ENCODE measurements around the gene RAP1GAP2. TPM values are rescaled to one million over a fixed set of nuclear protein-coding genes. Genes with fewer than 3 reads are reported as not detected.

Gene RAP1GAP2
- total RNA-seq, 2 donors from 2014 or later, result 22.4 to 32.9 TPM

DNA sequence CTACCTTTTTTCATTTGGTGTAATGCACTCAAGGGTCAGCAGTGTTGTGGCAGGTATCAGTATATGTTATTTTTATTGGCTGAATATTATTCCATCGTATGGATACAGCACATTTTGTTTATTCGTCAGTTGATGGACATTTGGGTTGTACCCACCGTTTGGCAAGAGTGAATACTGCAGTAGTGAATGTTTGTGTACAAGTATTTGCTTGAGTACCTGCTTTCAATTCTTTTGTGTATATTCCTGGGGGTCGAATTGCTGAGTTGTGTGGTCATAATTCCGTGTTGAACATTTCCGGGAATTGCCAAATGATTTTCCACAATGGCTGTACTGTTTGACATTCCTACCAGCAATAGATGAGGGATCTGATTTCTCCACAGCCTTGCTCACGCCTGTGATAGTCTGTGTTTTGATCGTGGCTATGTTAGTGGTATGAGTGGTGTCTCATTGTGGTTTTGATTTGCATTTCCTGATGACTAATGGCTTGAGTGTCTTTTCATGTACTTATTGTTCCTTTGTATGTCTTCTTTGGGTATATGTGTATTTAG is 158.7 kb downstream of the RAP1GAP2 start:
- no peak for DNase-seq (ENCODE audit: low spot score)
- Histone ChIP-seq H3K4me1 (peaks cover 0 to 22% of the 10 kb centered on the region in 2 donors), H3K9me3 (no peaks in the 10 kb centered on the region), H3K36me3 (no peaks in the 10 kb centered on the region), H3K27ac (no peak overlapping the region), H3K4me3 (no peak overlapping the region), H3K27me3 (no peaks in the 10 kb centered on the region)
- TF ChIP-seq CTCF (IDR thresholded peaks at IDR 0.05), result no peak

DNA sequence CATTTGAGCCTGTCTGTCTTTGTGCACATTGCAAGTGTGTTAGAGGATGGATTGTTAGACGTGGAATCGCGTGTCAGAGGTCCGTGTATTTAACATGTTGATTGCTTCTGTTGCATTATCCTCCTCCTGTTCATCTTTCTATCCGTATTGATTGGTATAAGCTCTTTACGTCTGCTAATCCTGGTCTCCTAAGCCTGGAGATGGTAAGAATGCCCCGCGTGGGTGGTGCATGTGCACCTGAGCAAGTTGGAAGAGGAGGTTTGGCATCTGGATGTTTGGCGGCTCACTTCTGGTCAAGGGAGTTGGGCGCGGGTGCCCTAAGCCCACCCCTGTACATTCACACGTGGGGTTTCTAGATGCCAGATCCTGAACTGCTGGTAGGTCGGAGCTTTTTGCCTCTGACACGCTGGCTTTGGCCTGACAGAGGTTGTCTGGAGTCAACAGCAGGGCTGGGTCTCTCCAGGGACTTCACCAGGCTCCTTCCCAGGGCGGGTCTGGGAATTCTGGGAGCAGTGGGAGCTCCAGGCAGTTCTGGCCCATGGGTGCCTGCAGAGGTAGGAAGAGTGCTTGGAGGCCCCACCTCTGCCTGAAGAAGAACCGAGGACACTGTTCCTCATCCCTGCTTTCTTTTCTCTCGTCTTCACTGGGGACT is 159.8 kb downstream of the RAP1GAP2 start:
- TF ChIP-seq CTCF (IDR thresholded peaks at IDR 0.05), result no peak
- Histone ChIP-seq H3K9me3 (no peaks in the 10 kb centered on the region), H3K36me3 (no peaks in the 10 kb centered on the region), H3K4me1 (peaks cover 0 to 32% of the 10 kb centered on the region in 2 donors), H3K4me3 (no peak overlapping the region), H3K27ac (peak overlapping the region in 1 of 2 donors; percentile 3), H3K27me3 (no peaks in the 10 kb centered on the region)
- no peak for DNase-seq (ENCODE audit: low spot score)

DNA sequence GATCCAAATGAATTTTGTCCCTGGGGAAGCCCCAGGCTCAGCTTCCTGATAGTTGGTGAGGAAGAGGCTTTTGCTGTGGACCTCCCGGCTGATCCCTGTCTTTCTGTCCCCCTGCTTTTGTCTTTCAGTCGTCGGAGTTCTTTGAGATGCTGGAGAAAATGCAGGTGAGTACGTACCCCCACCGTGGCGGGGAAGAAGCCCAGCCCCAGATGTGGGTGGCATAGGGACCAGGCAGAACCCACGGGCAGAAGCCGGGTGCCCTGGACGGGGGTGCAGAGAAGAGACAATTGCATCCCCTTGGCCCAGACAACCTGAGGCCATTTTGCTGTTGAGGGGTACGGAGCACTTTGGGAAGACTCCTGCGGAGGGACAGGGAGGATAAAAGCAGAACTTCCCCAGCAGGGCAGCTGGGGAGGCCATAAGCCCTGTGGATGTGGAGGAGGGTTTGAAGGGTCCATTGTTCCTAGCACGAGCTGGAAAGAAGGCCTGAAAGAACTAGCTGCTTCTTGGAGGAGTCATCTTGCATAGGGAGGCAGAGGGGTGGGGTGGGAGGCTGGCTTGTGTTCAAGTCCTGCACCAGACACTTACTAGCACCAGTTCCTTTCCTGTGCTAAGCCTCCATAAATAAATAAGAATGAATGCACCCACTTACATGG is 161.5 kb downstream of the RAP1GAP2 start:
- H3K9me3 ChIP-seq, result no peaks in the 10 kb centered on the region
- TF ChIP-seq CTCF (IDR thresholded peaks at IDR 0.05), result no peak
- H3K36me3 ChIP-seq, result no peaks in the 10 kb centered on the region
- H3K4me3 ChIP-seq, result no peak overlapping the region
- DNase-seq (ENCODE audit: low spot score), result no peak
- H3K27me3 ChIP-seq, result no peaks in the 10 kb centered on the region
- H3K4me1 ChIP-seq, result peaks cover 0 to 32% of the 10 kb centered on the region in 2 donors
- H3K27ac ChIP-seq, result no peak overlapping the region

GRCh38 chr17:2958706-2959222 is 162.5 kb downstream of the RAP1GAP2 start:
- Histone ChIP-seq H3K27me3 (no peaks in the 10 kb centered on the region), H3K27ac (no peak overlapping the region), H3K9me3 (no peaks in the 10 kb centered on the region), H3K4me1 (peaks cover 0 to 32% of the 10 kb centered on the region in 2 donors), H3K4me3 (no peak overlapping the region), H3K36me3 (no peaks in the 10 kb centered on the region)
- DNase-seq (ENCODE audit: low spot score), result no peak
- no peak for TF ChIP-seq CTCF (IDR thresholded peaks at IDR 0.05)

DNA sequence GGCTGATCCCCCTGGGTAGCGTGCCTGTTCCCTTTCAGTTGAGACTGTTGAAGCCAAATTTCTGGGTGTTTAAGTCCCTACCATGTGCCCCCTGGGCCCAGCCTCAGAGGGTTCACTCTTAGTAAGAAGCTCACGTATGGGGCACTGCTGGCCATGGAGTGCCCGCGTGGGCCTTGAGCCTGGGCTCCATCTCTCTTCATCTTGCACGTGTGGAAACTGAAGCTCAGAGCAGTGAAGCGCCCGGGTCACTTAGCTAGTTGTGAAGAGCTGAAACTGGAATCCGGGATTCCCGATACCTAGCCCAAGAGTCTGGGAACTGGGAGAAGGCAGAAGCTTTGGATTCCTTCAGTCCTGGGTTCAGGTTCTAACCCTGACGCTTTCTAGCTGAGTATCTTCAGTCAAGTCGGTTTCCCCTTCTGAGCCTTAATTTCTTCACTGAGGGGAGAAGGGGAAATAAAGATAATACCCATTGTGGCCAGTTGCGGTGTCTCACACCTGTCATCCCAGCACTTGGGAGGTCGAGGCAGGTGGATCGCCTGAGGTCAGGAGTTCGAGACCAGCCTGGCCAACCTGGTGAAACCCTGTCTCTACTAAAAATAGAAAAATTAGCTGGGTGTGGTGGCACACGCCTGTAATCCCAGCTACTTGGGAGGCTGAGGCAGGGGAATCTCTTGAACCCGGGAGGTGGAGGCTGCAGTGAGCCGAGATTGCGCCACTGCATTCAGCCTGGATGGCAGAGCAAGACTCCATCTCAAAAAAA is 163.3 kb downstream of the RAP1GAP2 start:
- Histone ChIP-seq H3K9me3 (no peaks in the 10 kb centered on the region), H3K4me3 (no peak overlapping the region), H3K27me3 (no peaks in the 10 kb centered on the region), H3K27ac (no peak overlapping the region), H3K36me3 (no peaks in the 10 kb centered on the region), H3K4me1 (peaks cover 0 to 32% of the 10 kb centered on the region in 2 donors)
- no peak for TF ChIP-seq CTCF (IDR thresholded peaks at IDR 0.05)
- DNase-seq (ENCODE audit: low spot score), result no peak
